Measurements from ENCODE around the gene AGA.
A peak's percentile ranks its signal among the peaks of the same experiment; 100 is the strongest.

AGA gene

GRCh38 chr4:177441803-177442622 is at the start of gene AGA:
AGA (minus strand) TSS chr4:177442437; CDS start chr4:177442375, 62 bp downstream.
- peak; percentile 83 for DNase-seq (ENCODE audit: low read depth)

- no peak for DNase-seq (ENCODE audit: low read depth)
Observed at GRCh38 chr4:177492022-177492421, 49.8 kb upstream of the AGA start.

- DNase-seq (ENCODE audit: low read depth): no peak
Observed at GRCh38 chr4:177490769-177491168, 48.5 kb upstream of the AGA start.

- peak; percentile 52 for DNase-seq (ENCODE audit: low read depth)
Observed at GRCh38 chr4:177489471-177490246, 47.4 kb upstream of the AGA start.

- DNase-seq (ENCODE audit: low read depth): no peak
Observed at GRCh38 chr4:177487977-177488376, 45.7 kb upstream of the AGA start.

GRCh38 chr4:177485528-177485927 is 43.3 kb upstream of the AGA start:
- peak; percentile 63 for DNase-seq (ENCODE audit: low read depth)

GRCh38 chr4:177484613-177485021 is 42.4 kb upstream of the AGA start:
- DNase-seq (ENCODE audit: low read depth): peak; percentile 91

GRCh38 chr4:177483760-177484159 is 41.5 kb upstream of the AGA start:
- no peak for DNase-seq (ENCODE audit: low read depth)

- no peak for DNase-seq (ENCODE audit: low read depth)
Observed at GRCh38 chr4:177483271-177483670, 41.0 kb upstream of the AGA start.

- no peak for DNase-seq (ENCODE audit: low read depth)
Observed at GRCh38 chr4:177482367-177482766, 40.1 kb upstream of the AGA start.

GRCh38 chr4:177480795-177481194 is 38.6 kb upstream of the AGA start:
- DNase-seq (ENCODE audit: low read depth): peak; percentile 91

- no peak for DNase-seq (ENCODE audit: low read depth)
Observed at GRCh38 chr4:177479063-177479462, 36.8 kb upstream of the AGA start.

- DNase-seq (ENCODE audit: low read depth): no peak
Observed at GRCh38 chr4:177478496-177478895, 36.3 kb upstream of the AGA start.

- DNase-seq (ENCODE audit: low read depth): no peak
Observed at GRCh38 chr4:177473991-177474390, 31.8 kb upstream of the AGA start.

GRCh38 chr4:177464026-177464425 is 21.8 kb upstream of the AGA start:
- DNase-seq (ENCODE audit: low read depth): no peak

- peak; percentile 63 for DNase-seq (ENCODE audit: low read depth)
Observed at GRCh38 chr4:177461606-177462005, 19.4 kb upstream of the AGA start.

GRCh38 chr4:177460460-177460859 is 18.2 kb upstream of the AGA start:
- no peak for DNase-seq (ENCODE audit: low read depth)

- DNase-seq (ENCODE audit: low read depth): peak; percentile 42
Observed at GRCh38 chr4:177455561-177455970, 13.3 kb upstream of the AGA start.

GRCh38 chr4:177453116-177453515 is 10.9 kb upstream of the AGA start:
- DNase-seq (ENCODE audit: low read depth): no peak

- DNase-seq (ENCODE audit: low read depth): no peak
Observed at GRCh38 chr4:177451108-177451500, 8.9 kb upstream of the AGA start.

GRCh38 chr4:177450426-177451107 is 8.3 kb upstream of the AGA start:
- DNase-seq (ENCODE audit: low read depth): no peak

GRCh38 chr4:177448850-177449249 is 6.6 kb upstream of the AGA start:
- DNase-seq (ENCODE audit: low read depth): peak; percentile 34

Measured in non-pigmented ciliary epithelial cell (primary cell).